ENCODE data around the gene TMEM50A.
"Not testable (repeated sequence)": the region's sequence is repeated elsewhere in the genome, so short reads cannot be mapped to it uniquely, and the experiment has no call there.

The TMEM50A gene

DNA sequence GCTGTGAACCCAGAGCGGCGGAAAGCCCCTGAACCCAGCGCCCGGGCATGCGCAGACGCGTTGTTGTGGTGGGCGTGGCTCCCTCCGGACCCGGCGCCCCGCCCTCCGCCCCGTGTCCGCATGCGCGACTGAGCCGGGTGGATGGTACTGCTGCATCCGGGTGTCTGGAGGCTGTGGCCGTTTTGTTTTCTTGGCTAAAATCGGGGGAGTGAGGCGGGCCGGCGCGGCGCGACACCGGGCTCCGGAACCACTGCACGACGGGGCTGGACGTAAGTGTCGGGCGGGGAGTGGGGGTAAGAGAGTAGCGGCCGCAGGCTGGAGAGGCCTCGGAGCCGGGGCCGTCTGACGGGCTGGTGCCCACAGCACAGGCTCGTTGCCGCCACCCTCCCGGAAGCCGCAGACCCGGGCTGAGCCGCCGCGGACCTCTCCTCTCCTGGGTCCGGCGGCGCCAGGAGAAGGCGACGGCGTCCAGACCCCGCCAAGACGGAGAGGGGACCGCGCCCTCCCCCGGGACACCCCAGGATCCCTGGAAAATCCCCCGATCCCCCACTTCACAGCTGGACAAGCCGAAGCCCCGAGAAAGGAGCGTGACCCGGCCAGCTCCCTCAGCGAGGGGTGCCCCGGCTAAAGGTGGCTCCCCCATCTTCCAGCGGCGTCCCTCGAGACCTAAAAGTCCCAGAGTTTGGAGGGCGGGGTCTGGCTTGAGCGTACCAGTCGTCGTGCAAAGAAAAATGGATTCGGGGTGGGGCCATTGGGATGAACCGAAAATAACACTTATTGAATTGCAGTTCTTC, at the start of gene TMEM50A:
TMEM50A (plus strand) TSS at position 147 of the 794 bp plus-strand sequence. CDS start 2,153 bp downstream, outside the sequence.
- DNase-seq, result peak; percentile 73

DNA sequence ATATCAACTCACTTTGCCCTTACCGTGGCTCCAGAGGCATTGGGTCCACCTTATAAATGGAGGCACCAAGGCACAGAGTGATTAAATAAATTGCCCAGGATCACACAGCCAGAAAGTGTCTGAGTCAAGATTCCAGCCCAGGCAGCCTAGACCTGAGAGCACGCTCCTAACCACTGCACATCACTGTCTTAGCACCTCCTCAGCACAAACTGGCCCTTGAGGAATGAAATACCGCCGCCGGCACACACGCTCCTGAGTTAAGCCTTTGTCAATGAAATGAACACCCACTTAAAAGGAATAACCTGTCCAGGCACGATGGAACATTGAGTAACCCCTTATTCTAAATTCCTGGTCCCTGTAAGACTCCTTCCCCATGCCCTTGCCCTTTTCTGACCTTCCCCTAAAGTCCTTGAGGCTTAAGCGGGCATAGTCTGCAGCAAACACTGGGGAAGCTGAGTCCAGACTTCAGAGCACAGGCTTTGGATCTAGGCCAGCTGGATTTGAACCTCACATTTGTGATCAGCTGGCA, 49.5 kb upstream of the TMEM50A start:
- DNase-seq, result not testable (repeated sequence)

DNA sequence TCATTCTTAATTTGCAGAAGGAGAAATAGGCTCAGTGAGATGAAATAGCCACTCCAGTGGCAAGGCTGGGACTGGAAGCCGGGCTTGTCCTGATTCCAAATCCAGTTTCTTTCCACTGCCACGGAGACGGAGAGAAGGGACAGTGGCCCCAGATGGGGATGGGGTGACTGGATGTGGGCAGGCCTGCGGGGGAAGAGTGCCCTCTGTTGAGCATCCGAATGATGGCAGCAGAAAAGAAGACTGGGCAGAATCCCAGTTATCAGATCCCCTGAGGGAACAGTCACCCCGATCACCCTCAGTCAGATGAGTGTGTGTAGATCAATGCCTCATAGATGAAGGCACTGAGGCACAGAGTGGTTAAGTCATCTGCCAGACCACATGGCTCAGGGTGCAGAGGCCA, 48.1 kb upstream of the TMEM50A start:
- not testable (repeated sequence) for DNase-seq

DNA sequence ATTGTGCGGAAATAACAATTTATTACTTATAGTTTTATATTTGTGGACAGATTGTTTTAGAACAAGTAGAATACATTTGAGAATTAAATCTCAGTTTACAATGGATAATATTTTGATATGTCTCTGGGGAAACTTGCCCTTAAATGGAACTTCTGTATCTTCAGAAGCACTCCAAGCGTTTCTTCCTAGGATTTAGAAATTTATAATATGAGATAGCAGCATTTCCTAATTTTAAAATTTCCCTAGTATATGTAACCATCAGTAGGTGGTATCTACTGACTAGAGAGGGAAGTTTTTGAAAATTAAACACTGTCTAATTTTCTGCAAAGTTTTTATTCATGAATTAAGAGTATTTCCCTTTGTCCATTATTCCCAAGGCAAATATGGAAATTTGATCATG, 44.7 kb upstream of the TMEM50A start:
- DNase-seq, result not testable (repeated sequence)

DNA sequence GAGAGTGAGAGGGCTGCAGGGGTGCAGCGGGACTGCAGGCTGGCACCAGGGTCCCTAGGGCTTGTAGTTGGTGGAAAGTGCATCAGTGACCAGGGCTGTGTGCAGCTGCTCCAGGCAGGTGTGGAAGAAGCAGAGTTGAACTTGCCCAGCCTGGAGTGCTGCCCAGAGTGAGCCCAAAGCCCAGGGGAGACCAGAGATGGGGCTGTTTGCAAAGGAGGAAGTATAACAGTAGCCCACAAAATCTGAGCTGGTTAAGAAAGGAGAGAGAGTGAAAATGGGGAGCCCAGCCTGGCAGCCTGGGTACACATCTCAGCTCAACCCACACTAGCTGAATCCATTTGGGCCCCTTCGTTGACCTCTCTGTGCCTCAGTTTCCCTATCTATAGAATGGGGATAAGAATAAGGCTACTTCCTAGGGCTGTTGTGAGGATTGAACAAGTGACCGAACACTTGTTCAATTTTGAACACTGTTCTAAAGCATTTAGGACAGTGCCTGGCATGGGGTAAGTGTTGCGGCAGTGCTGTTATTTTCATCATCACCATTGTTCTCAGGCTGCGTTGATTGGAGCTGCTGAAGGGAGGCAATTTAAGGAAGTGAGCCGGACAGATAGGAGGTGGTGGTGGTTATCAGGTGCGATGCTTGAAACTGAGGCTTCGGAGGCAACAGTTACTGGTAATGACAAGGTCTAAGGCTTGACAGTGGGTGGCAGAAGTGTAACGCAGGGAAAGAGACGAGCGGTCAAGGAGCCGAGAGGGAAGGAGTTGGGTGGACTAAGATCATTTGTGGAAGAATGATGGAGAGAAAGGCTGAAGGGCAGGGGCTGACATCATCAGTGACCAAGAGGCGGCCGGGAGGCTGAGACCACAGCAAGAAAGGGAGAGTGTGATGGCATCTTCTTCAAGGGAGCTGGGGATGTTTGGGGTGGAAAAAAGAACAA, 43.0 kb upstream of the TMEM50A start:
- DNase-seq, result not testable (repeated sequence)

DNA sequence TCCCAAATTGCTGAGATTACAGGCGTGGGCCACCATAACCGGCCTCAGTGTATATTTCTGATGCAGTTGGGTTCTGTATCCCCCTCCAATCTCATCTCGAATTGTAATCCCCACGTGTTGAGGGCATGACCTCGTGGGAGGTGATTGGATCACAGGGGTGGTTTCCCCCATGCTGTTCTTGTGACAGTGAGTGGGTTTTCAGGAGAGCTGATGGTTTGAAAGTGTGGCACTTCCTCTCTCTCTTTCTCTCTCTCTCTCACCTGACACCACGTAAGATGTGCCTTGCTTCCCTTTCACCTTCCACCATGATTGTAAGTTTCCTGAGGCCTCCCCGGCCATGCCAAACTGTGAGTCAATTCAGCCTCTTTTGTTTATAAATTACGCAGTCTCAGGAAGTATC, 41.6 kb upstream of the TMEM50A start:
- not testable (repeated sequence) for DNase-seq

DNA sequence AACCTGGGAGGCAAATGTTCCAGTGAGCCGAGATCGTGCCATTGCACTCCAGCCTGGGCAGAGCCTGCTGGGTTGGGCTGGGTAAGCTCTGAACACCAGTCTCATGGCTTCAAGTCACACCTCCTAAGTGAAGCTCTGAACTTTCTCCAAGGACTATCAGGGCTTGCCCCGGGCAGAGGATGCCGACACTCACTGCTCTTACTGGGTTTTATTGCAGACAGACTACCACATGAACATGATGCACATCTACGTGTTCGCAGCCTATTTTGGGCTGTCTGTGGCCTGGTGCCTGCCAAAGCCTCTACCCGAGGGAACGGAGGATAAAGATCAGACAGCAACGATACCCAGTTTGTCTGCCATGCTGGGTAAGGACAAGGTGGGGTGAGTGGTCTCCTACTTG, 37.4 kb upstream of the TMEM50A start:
- DNase-seq, result not testable (repeated sequence)

DNA sequence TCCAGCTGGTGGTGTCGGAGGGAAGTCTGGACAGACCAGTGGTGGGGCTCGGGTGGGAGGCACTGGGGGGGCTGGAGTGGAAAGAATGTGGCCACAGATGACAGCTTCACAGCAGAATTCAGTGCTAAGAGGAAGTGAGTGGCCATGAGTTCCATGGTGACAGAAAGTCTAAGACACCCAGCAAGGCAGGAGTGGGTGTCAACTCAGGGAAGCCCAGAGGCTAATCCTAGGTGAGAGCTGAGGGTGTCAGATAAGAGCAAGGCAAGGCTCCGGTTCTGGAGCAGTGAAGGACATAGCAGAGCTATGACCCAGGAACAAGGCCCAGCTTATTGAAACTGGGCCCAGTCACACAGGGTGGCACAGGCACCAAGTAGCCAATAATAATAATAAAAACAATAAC, 35.8 kb upstream of the TMEM50A start:
- DNase-seq, result not testable (repeated sequence)

DNA sequence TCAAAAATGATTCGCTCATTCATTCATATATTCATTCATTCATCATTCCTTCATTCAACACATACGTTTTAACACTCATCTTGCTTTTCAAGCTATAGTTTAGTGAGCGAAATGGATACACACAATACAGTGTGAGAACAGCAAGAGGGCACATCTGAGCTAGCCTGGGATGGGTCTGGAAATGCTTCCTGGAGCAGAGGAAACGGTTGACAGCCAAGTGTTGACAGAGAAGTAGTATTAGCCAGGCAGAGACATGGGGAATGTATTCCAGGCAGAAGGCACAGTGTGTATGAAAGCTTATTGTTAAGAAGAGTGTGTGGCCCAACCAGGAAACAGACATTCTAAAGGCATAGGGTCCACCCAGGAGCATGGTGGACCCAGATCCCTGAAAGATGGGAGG, 33.2 kb upstream of the TMEM50A start:
- not testable (repeated sequence) for DNase-seq

DNA sequence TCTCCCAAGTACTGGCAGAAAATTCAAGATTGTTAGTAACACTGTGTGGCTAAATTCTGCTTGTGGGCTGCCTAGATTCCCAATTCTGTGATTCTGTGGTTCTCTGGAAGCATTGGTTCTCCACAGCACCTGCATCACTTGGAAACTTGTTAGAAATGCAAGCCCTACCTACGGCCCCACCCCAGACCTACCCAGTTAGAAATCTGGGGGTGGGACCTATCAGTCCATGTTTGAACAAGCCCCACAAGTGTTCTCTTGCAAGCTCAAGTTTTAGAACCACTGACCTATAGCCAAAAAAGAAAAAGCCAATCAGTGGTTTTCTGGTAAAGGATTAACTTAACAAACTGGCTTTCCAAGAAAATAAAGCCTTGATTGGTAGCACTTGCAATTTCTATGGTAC, 30.0 kb upstream of the TMEM50A start:
- not testable (repeated sequence) for DNase-seq

DNA sequence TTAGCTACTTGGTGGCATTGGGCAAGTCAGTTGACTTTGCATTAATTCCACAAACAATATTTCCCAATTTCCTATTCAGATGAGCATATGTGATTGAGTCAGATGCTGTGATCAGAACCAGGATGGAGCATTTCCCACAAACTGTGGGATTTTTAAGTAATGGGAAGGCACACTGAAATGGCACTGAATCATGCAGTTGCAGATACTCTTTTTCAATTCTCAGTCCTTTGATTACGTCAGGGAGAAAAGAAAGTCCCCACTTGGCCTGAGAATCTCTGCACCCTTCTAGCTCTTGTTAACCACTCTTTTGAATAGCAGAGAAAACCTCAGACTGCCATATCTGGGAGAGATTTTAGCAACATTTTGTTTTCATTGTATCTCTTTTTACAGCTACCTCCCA, 29.0 kb upstream of the TMEM50A start:
- DNase-seq, result not testable (repeated sequence)

DNA sequence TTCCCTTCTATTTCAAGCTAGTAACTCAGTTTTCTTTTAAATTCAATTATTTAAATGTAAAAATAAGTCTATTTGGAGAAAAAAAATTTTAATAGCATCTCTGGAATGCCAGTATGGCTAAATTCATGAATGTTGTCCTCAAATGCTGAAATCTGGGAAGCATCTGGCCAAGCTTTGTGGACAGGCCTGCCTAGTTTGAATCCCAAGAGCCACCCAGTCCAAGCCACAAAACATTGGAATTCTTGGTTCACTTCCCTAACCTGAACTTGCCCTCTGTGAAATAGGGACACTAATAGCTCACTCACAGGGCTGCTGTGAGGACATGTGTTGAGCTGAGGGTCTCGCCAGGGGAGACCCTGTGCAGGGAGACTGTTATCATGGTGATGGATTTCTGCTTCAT, 28.6 kb upstream of the TMEM50A start:
- not testable (repeated sequence) for DNase-seq

DNA sequence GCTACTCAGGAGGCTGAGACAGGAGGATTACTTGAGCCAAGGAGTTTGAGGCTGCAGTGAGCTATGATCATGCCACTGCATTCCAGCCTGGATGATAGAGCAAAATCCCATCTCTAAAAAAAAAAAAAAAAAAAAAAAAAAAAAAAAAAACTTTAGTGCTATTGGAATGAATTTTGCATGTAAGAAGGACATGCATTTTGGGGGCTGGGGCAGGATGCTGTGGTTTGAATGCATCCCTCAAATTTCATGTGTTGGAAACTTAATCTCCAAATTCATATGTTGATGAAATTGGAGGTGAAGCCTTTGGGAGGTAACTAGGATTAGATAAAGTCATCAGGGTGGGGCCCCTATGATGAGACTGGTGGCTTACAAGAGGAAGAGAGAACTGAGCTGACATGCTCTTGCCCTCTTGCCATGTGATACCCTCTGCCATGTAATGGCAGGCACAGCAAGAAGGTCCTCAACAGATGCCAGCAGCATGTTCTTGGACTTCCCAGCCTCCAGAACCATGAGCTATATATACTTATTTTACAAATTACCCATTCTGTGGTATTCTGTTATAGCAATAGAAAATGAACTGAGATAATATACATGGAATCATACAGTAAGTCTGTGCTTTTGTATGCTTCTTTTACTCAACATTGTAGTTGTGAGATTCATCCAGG, 25.2 kb upstream of the TMEM50A start:
- not testable (repeated sequence) for DNase-seq

DNA sequence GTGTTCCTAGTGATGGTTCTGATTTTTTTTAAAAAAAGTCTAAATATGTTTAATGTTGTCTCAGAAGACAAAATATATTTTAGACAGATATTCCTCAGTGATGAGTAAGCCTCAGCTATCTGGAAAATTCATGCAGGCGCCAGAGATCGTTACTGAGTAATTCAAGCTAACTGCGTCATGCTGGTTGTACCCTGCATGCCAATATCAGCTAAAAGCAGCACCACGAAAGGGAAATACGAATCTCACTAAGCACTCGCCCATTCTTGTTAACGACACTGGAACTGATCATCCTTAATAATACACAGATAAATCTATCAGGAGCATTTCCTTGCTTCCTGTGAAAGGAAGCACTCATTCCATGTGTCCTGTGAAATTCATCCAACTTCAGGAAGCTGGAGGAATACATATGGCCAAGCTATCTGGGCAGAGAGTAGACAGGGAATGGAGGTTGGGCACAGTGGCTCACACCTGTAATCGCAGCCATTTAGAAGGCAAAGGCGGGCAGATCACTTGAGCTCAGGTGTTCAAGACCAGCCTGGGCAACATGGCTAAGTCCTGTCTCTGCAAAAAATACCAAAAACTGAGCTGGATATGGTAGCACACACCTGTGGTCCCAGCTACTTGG, 17.7 kb upstream of the TMEM50A start:
- DNase-seq, result not testable (repeated sequence)

DNA sequence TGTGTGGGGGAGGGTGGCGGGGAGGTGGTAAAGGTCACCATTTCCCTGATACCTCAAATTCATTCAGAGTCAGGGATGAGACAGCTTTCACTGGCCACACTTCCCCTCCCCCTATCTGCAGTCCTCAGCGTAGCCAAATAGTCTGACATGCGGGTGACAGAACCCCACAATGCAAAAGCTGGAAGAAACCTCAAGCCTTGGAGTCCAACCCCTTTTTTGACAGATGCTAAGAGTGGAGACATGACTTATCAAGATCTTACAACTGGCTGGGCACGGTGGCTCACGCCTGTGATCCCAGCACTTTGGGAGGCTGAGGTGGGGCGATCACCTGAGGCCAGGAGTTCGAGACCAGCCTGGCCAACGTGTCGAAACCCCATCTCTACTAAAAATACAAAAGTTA, 16.0 kb upstream of the TMEM50A start:
- DNase-seq, result not testable (repeated sequence)

DNA sequence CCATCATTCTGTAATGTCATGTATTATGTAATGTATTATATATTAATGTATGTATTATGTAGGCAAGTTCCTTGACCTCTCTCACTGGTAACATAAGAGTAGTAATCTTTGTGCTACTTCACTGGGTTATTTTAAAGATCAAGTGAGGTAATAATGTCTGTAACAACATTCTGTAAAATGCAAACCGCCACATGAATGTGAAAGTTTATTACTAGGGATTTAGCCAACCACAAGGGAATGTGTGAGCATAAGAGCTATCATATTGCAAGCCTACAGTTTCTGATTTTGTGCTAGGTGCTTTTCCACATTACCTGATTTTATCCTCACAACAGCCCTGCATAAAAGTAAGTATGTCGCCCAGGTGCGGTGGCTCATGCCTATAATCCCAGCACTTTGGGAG, 13.7 kb upstream of the TMEM50A start:
- DNase-seq, result not testable (repeated sequence)

DNA sequence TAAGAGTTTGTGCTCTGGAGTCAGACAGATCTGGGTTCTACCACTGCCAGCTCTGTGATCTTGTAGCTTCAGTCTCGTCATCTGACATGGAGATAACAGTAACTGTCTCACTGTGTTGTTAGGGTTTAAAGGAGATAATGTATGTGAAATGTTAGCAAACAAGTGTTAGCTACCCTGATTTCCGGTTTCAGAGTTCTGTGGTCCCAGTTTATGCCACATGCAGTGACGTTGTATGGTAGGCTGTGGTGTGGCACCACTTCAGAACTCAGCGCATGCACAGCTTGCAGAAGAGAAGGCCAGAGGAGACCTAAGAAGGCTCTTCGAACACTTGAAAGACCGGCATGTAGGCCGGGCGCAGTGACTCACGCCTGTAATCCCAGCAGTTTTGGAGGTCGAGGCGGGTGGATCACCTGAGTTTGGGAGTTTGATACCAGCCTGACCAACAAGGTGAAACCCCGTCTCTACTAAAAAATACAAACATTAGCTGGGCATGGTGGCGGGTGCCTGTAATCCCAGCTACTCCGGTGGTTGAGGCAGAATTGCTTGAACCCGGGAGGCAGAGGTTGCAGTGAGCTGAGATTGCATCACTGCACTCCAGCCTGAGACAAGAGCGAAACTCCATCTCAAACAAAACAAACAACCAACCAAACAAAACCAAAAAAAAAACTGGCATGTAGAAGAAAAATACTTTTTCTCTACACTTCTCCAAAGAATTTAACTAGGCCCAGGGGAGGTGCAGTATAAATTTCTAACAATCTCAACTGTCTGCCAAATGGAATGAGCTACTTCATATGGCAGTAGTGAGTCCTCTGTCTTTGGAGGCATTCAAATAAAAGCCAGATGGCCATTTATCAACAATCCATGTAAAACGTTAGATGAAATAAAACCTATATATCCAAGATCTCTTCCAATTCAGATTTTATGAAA, 10.0 kb upstream of the TMEM50A start:
- DNase-seq, result not testable (repeated sequence)

DNA sequence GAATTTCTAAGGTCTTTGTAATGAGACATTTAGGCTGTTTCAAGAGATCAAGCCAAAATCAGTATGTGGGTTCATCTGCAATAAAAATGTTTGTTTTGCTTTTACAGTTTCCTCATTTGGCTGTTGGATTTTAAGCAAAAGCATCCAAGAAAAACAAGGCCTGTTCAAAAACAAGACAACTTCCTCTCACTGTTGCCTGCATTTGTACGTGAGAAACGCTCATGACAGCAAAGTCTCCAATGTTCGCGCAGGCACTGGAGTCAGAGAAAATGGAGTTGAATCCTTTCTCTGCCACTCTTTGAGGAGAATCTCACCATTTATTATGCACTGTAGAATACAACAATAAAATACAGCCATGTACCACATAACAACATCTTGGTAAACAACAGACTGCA, 9.3 kb upstream of the TMEM50A start:
- DNase-seq, result not testable (repeated sequence)

DNA sequence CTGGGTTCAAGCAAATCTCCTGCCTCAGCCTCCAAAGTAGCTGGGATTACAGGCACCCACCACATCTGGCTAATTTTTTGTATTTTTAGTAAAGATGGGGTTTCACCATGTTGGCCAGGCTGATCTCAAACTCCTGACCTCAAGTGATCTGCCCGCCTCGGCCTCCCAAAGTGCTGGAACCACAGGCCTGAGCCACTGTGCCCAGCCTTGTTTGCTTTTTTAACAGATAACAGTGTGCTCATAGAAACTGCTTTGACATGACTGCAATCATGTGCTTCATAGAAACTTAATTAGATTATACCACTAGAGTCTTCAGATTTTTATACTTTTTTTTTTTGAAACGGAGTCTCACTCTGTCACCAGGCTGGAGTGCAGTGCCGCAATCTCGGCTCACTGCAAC, 8.8 kb upstream of the TMEM50A start:
- DNase-seq, result not testable (repeated sequence)

DNA sequence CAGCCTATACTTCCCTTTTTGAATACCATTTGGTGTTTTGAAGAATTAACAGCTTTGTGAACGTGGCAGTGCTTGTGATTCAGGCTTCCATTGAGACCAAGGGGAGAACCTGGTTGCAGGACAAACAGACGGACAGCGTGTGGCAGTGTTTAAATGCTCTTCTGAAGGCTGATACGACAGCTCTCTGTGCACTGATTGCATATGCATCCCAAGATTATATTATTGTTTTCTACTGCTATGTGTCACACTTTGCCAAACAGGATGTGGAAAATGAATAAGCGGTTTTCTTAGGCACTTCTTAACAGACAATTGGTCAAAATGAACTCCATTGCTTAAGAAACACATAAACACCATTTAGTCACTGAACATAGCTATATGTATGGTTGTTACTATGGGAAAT, 8.2 kb upstream of the TMEM50A start:
- not testable (repeated sequence) for DNase-seq

DNA sequence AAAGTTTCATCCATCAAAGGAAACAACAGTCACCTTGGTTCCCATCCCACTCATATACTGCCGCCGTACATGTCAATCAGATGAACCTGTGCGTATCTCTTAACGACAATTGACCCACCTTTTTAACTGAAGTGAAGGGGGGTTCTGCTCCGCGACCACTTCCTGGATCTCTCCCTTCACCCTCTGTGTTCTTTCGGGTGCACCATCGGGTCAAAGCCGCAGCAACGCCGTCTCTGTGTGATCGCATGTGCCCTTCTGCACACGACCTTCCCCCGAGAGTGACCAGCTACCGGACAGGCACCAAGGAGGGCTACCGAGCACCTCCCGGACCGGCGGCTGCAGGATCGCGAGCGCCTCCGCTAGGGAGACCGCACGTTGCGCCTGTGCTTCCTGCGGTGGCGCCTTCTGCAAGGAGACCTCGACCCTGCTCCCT, 1.2 kb upstream of the TMEM50A start:
- not testable (repeated sequence) for DNase-seq

All from COR-L47 (cell line).